GOT3 (cell line): ENCODE results near the gene RRP15.

Experiments used
- DNase-seq: peaks from one replicate; lab custom pipeline; 2025; ENCODE audit warnings: mixed read lengths; lab: John Stamatoyannopoulos, UW

Gene RRP15, protein sequence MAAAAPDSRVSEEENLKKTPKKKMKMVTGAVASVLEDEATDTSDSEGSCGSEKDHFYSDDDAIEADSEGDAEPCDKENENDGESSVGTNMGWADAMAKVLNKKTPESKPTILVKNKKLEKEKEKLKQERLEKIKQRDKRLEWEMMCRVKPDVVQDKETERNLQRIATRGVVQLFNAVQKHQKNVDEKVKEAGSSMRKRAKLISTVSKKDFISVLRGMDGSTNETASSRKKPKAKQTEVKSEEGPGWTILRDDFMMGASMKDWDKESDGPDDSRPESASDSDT

DNA sequence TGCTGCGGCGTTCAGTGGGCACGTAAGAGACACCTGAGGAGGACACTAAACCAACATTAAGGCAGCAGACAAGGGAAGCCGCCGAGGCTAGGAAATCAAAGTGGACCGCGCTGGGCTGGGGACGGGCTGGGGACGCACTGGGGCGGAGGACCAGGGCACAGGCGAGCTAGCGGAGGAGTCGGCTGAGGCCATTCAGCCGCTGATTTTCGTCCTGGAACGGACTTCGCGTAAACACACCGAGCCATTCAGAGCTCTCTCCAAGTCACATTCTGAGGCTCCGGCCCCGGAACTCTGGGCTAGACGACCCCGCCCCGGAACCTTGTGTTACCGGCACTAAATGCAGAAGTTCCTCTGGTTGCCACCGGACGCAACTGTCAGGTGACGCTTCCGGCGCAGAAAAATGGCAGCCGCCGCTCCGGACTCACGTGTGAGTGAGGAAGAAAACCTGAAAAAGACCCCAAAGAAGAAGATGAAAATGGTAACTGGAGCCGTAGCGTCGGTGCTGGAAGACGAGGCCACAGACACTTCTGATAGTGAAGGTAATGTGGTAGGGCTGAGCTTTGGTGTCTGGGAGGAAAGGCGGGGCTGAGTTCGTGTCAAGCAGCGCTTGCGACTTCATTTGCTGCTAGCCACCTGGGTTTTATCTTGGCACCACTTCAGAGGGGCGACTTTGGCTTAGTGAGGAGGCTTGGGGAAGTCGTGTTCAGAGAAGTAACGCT, at the start of gene RRP15:
TSS of gene RRP15 (plus strand) at position 377 of the 719 bp plus-strand sequence. CDS start at position 401, 24 bp downstream.
- DNase-seq = peak; percentile 61

DNA sequence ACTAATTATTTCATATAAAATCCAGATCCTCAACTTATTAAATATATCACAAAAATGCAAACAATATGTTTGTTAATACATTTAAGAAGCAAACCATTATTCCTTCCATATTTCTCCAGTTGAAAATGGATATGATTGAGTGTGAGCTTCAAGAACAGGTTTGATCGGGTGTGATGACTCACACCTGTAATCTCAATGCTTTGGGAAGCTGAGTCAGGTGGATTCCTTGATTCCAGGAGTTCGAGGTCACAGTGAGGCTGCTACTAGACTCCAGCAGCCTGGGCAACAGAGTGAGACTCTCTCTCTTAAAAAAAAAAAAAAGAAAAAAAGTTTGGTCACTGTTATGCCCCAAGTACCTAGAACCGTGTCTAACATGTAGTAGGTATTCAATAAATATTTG, 42.9 kb upstream of the RRP15 start:
- DNase-seq = no peak

DNA sequence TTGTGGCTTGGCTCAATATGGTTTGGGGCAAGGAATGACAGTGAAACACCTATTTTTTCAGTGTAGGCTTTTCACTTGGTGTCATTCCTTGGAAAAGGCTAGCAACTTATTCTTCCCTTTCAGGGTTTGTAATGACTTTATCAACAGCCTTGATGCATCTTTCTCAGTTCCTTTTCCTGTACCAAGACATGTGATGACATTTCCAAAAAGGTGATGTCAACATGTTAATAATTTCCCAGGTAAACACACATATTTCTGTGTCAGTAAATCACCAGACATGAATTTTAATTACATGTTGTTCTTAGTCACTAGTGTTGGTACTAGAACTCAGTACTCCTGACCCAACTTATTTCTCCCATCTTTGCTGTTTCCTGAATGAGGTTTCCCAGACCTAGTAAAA, 37.8 kb upstream of the RRP15 start:
- no peak for DNase-seq

DNA sequence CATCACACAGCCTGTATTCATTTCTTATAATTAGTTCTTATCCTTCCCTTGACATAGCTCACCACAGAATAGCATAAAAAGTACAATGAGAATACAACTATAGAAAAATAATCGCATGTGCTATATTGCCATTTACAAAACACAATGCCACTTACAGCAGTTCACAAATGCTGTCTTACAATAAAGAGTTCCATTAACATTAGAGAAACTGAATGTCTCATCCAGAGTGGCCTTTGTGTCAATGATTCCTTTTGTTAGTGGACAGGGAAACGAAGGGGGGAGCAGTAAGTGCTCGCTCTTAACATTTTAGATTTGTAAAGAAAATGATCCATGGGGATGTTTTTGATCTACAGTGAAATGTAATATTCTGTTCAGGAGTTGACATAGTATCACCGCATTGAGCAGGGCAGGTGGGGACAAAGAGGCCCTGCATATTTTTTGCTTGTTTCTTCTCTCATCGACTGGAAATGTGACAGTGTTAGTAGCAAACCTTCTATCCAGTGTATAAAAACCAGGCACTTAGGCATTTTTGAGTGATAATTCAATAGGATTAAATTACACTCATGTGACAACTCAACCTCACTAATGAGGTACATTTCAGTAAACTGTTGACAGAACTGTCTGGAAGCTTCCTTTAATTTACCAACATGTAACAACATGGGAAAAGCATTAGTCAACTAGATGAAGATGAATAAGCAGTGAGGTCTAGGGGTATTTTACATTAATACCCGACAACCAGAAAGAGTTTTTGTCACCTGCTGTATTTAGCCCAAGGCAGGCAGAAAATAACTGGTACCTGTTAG, 35.6 kb upstream of the RRP15 start:
- no peak for DNase-seq

DNA sequence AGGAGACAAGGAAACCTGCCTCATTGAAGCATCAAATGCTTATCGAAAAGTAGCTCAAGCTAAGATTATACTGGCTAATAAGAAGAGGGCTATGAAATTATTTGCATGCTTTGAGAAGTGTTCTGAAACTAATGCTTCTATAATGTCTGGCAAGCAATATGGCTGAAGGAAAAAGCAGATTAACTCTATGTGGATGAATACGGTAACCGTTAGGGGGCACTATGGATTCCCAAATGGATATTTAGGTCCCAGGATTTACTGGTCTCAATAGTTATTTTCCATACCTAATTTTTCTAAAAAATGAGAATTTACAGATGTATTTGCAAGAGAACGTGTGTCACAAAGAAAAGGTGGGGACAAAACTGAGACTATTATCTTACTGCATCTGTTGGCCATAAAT, 34.6 kb upstream of the RRP15 start:
- no peak for DNase-seq

DNA sequence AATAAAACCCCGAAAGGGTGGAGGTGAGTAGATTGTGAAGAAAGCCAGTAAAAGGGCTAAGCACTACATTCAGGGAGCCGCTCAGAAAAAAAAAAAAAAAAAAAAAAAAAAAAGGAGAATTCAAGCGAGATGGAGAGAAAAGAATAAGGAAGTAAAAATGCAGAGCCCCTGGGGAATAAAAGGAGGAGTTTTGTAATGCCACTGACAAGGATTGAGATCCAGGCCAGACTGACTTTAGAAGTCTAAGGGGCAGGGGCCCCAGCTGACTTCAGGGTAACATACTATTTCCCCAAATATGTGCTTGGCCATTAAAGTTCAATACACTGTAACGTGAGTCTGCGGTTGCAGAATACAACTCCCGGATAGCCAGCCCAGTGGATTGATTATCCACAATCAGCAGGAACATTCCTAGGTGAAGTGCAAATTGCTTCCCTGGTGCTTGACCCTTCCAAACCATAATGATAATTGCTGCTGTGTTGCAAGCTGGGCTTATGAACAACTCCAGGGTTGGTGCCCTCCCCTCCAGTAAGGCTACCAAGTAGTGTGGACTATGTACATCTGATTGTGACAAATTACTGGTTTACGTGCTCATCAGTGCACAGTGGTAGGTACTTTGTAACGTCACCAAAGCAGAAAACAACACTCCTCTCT, 30.7 kb upstream of the RRP15 start:
- no peak for DNase-seq

- DNase-seq = no peak
Observed at GRCh38 chr1:218255090-218255489, 30.0 kb upstream of the RRP15 start.

GRCh38 chr1:218257371-218257770, 27.7 kb upstream of the RRP15 start:
- no peak for DNase-seq

DNA sequence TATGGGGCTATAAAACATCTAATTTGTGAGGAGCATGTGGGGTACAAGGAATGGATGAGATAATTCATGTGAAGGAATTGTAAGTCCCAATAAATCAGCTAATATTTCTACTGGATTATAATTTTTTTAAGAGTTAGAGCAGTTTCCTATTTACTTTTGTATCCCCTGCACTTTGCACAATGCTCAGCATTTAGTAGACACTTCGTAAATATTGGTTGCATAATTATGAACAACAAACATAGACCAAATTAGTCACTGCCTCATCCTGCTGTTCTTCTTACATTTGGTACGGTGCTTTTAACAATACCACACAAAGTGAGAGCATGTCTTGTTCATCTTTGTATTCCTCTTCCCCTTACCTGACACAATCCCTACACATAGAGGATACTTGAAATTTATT, 27.1 kb upstream of the RRP15 start:
- no peak for DNase-seq

DNA sequence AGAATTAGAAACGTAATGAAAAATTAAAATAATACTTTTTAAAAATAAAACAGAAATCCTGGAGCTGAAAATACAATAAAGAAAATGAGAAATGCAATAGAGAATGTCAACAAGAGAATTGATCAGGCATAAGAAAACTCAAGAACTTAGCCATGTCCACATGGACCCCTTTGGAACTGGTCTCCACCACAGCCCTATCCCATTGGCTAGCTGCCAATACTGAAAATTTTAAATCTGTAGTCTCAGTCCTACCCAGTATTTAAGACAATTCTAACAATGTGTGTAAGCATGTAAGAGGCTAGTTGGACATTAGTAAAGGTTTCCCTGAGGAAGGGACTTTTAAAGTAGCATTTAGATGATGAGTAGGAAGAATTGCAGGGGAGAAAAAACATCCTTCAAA, 25.8 kb upstream of the RRP15 start:
- no peak for DNase-seq

GRCh38 chr1:218259800-218260199, 25.3 kb upstream of the RRP15 start:
- DNase-seq = no peak

- no peak for DNase-seq
Observed at GRCh38 chr1:218262259-218262658, 22.8 kb upstream of the RRP15 start.

GRCh38 chr1:218266356-218266755, 18.7 kb upstream of the RRP15 start:
- DNase-seq = no peak

GRCh38 chr1:218272366-218272765, 12.7 kb upstream of the RRP15 start:
- no peak for DNase-seq

DNA sequence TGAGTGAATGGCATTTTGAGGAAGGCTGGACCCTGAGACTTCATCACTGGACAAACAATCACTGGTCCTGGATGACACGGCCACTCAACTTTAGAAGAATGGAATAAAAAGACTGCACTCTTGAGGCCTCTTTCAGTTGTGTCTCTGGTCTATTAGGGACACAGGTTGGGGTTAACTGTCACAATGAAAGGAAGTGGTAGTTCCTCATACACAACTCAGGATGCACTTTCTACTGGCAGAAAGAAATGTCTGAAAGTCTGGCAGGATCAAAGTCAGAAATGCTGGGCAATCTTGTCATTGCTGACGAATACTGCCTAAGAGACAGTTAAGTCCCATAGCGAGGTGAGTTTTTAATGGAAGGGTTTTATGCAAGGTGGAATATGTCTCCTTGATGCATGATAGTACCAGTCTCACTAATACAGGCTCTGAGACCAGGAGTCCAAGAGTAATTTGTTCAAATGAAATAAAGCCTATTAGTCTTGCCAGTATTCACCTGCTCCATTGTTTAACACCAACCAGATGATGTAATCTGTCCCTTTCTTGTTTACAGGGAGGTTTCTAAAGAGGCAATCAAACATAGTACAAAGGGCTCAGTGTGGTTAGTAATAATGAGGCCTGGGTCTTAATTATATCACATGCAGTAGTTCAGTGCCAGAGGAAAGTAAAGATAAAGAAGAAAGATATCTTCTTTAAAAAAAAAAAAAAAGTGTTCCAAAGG, 11.2 kb upstream of the RRP15 start:
- DNase-seq = no peak

DNA sequence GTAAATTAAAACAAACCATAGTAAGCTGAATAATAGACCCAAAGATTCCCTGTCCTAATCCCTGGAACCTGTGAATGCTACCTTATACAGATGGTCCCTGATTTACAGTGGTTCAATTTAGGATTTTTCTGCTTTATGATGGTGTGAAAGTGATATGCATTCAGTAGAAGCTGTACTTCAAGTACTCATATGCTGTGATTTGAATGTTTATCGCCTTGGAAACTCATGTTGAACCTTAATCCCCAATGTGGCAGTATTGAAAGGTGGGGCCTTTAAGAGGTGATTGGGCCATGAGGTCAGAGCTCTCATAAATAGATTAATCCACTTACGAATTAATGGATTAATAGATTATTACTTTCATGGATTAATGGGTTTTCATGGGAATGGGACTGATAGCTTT, 10.6 kb upstream of the RRP15 start:
- no peak for DNase-seq

GRCh38 chr1:218275823-218276222, 9.3 kb upstream of the RRP15 start:
- DNase-seq = no peak

DNA sequence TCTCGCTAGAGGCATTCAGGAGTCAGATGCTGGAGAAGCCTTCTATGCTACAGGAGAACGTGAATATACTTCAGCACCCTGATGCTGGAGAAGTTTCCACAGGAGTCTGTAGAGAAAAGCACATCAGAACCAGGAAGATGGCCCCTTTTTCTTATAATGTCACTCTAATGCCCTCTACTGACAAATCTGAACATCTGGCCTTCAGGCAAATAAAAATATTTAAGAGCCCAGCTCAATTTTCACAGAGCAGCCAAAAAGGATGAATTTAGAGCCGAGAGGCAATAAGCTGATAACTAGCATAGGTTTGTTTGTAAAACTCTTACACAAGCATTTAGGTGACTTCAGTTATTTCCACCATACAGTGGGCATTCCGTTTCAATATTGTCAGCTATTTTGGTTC, 3.8 kb upstream of the RRP15 start:
- DNase-seq = no peak

DNA sequence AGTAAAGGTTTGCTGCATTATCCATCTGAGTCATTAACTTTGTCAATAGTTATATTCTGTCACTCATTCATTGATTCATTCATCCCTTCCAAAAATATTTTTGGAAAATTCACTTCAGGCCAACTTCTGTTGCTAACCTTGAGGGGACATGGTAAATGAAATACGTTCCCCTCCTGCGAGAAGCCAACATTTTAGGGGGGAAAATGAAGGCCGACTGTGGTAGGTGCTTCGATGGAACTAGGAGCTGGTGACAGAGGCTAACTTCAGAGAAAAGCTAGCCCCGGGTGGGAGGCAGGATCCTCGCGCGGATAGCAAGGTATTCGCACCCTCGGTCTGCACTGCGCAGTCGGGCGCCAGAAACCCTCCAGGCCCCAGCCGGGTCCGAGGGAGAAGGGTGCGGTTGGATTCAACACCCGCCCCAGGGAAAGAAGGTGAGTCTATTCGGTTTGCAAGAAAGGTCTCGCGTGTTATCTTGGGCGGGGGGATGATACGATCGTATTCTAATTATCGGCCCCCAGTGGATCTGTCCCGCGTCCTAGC, 646 bp upstream of the RRP15 start:
- no peak for DNase-seq

GRCh38 chr1:218292515-218292914, 7.4 kb downstream of the RRP15 start:
- DNase-seq = no peak

- DNase-seq = no peak
Observed at GRCh38 chr1:218294546-218294945, 9.5 kb downstream of the RRP15 start.
